IPS-15b (cell line): ENCODE results near the gene RRP1B.
"Not testable (repeated sequence)": the region's sequence is repeated elsewhere in the genome, so short reads cannot be mapped to it uniquely, and the experiment has no call there.

Experiments
- H3K27me3 ChIP-seq: one replicate; pipeline ENCODE4 v1.6.1; 2013; ENCODE audit warnings: low read length; ENCODE audit not compliant: control insufficient read depth, insufficient read depth
- H3K36me3 ChIP-seq: one replicate; pipeline ENCODE4 v1.6.1; 2013; ENCODE audit warnings: low read length; ENCODE audit not compliant: control insufficient read depth, insufficient read depth
- H3K4me1 ChIP-seq: one replicate; pipeline ENCODE4 v1.6.1; 2013; ENCODE audit warnings: mild to moderate bottlenecking, low read length; ENCODE audit not compliant: control insufficient read depth, insufficient read depth
- H3K4me3 ChIP-seq: one replicate; pipeline ENCODE4 v1.5.1; 2013; ENCODE audit warnings: low read depth, low read length
- H3K9ac ChIP-seq: one replicate; pipeline ENCODE4 v1.6.1; 2013; ENCODE audit warnings: low read depth, mild to moderate bottlenecking, low read length
- H3K9me3 ChIP-seq: one replicate; pipeline ENCODE4 v1.6.1; 2013; ENCODE audit warnings: mild to moderate bottlenecking, low read length; ENCODE audit not compliant: control insufficient read depth, insufficient read depth

RRP1B gene

DNA sequence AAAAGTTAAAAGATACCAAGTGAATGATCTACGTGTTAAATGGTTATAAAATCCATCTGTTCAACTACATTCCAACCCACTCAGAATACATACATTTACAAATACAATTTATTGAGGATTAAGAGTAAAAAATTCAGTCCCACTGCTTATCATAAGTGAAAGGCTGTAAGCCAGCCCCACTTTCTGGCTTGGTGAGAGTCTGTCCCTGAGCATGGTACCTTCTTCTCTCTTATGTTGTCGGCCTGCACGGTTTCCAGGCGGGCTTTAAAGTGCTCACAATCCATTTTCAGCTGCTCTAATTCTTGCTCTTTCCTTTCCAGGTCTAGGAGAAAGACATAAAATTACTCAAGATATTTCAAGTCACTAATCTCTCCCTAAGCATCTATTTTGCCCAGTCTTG is 15.3 kb upstream of the RRP1B start:
- Histone ChIP-seq H3K4me1 (peaks cover 5% of the 10 kb centered on the region), H3K36me3 (no peaks in the 10 kb centered on the region)

DNA sequence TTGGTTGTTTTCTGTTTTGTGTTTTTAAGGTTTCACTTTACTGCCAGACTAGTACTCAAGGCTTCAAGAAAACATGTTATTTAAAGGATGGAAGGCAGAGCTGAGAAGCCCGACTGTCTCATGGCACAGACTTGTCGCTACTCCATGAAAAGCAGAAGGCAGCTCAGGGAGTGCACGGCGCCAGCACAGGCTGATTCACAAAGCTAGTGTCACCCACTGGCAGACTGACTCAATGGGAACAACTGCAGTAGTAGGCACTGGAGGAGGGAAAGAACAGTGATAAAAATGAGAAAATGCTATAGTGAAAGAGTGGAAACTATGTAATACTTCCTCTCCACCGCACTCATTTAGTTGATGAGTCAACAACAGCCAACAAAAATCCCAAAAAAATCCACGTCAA is 14.8 kb upstream of the RRP1B start:
- no peaks in the 10 kb centered on the region for H3K9me3 ChIP-seq
- H3K27me3 ChIP-seq, result no peaks in the 10 kb centered on the region
- no peaks in the 10 kb centered on the region for H3K36me3 ChIP-seq
- H3K9ac ChIP-seq, result no peak overlapping the region
- H3K4me1 ChIP-seq, result peaks cover 5% of the 10 kb centered on the region
- no peak overlapping the region for H3K4me3 ChIP-seq

More for the DNA sequence above, 15.3 kb upstream of the RRP1B start:
- Histone ChIP-seq H3K4me3 (no peak overlapping the region), H3K27me3 (no peaks in the 10 kb centered on the region), H3K9ac (no peak overlapping the region), H3K9me3 (no peaks in the 10 kb centered on the region)

DNA sequence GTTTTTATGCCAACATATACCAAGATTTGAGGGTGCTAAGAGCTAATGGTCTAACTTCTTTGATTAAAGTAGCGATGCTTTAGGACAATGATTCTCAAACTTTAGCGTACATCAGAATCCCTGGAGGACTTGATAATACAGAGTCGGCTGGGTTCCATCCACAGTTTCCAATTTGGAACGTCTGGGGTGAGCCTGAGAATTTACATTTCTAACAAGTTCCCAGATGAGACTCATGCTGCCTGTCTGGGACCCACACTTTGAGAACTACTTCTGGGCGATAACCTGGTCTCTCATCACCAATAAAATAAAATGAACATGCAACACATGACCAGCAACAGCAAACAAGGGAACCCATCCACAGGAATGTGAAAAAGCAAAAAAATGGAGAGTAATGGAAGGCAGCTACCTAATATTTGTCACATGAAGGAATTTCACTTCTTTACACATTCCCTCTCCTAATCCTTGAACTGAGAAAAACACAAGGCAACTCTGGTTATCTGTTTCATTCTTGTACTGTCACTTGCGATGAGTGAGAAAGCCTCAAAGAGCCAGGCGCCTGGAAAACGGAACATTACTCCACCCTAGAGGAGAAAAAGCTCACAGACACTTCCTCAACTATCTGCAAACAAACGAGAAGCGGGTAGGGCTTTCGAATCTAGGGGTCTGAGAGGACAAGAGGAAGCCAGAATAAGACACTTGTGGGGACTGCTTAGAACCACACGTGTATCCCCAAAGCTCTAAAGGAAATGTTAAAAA is 14.0 kb upstream of the RRP1B start:
- H3K9ac ChIP-seq, result no peak overlapping the region
- no peak overlapping the region for H3K4me3 ChIP-seq
- no peaks in the 10 kb centered on the region for H3K27me3 ChIP-seq
- H3K36me3 ChIP-seq, result no peaks in the 10 kb centered on the region
- H3K4me1 ChIP-seq, result peaks cover 5% of the 10 kb centered on the region
- no peaks in the 10 kb centered on the region for H3K9me3 ChIP-seq

DNA sequence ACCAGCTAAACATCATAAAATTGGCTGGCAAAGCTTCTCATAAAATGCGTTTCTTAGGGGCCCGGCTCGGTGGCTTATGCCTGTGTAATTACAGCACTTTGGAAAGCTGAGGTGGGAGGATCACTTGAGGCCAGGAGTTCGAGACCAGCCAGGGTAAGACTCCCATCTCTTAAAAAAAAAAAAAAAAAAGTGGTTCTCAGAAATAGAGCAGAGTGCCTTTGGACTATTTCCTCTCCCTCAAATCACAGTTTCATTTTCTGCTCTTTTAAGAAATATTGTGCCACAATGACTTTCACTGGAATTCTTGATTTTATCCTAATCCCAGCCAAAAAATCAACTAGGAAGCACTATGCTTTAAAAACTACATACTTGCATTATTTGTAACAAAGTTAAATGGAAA is 13.4 kb upstream of the RRP1B start:
- Histone ChIP-seq H3K27me3 (no peaks in the 10 kb centered on the region), H3K4me3 (no peak overlapping the region), H3K9me3 (no peaks in the 10 kb centered on the region), H3K4me1 (peaks cover 5% of the 10 kb centered on the region), H3K36me3 (no peaks in the 10 kb centered on the region), H3K9ac (no peak overlapping the region)

DNA sequence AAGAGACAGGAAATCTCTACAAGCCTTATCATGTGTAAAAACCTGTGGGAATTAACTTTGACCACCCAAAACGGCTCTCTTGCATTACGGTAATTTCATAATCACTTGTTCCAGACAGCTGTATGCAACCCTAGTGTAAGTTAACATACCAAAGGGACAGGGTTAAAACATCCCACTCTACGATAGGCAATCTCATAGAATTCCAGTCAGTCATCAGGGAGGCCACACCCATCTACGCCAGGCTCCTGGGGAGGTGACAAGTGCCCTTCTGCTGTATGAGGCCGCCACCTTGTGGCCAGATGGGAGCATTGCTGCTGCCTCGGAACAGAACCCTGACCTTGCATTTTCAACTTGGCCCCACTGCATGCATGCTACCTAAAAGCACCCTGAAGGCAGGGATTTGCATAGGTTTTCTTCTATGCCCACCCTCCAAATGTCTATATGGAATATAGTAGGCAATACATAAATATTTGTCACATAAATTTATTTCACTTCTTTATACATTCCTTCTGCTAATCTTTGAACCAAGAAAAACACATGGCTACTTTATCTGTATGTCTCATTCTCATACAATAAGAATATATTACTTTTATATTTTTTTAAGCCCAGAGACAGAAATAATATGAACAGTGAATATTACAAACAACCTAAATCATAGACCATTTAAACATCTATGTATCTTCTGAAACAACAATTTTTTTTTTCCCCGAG is 12.7 kb upstream of the RRP1B start:
- H3K4me3 ChIP-seq, result no peak overlapping the region
- peaks cover 5% of the 10 kb centered on the region for H3K4me1 ChIP-seq
- H3K9me3 ChIP-seq, result no peaks in the 10 kb centered on the region
- H3K9ac ChIP-seq, result no peak overlapping the region
- H3K27me3 ChIP-seq, result no peaks in the 10 kb centered on the region
- no peaks in the 10 kb centered on the region for H3K36me3 ChIP-seq

DNA sequence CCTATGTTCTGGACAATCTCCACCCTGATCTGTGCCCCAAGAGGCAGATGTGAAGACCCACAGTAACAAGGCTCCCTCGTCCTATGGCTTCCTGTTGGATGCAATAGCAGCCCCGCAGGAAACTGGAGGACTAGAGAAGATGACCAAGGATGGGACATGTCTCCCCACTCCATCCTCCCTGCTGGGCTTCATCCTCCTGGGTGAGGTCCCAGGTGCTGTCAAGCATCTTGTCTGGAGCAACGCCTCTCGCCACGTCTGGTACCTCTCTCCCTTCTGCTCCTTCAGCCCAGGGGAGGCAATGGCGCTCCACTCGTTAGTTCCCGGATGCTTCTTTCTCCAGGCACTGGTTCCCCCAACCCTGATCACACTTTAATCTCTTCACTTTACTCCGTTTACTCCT is 11.2 kb upstream of the RRP1B start:
- Histone ChIP-seq H3K27me3 (no peaks in the 10 kb centered on the region), H3K4me1 (peaks cover 5% of the 10 kb centered on the region), H3K9ac (no peak overlapping the region), H3K9me3 (no peaks in the 10 kb centered on the region), H3K36me3 (no peaks in the 10 kb centered on the region), H3K4me3 (no peak overlapping the region)

DNA sequence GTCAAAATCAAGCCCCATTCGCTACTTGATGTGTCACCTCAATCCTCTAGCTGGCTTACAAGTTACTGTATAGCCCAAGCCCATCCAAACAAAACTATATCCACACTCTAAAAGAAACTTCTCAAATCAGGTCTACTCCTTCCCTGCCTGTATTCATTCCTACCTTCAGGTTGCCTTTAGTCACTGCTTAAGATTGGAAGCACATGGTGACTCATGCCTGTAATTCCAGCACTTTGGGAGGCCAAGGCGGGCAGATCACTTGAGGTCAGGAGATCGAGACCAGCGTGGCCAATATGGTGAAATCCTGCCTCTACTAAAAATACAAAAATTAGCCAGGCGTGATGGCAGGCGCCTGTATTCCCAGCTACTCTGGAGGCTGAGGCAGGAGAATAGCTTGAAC is 7.4 kb upstream of the RRP1B start:
- not testable (repeated sequence) for H3K36me3 ChIP-seq, H3K9me3 ChIP-seq, H3K4me1 ChIP-seq, H3K4me3 ChIP-seq, H3K27me3 ChIP-seq, H3K9ac ChIP-seq

DNA sequence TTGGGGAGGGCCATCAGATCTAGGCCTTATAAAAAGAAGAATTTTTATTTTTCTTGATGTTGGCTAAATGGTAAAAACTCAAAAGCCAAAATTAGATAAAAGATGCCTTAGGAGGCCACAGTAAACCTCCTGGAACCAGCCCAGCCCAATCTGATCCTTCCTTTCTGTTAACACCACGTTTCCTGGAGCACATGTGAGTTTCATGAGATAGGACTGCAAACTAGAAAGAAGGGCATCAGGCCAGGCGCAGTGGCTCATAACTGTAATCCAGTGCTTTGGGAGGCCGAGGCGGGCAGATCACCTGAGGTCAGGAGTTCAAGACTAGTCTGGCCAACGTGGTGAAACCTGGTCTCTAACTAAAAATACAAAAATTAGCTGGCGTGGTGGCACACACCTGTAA is 6.7 kb upstream of the RRP1B start:
- H3K4me1 ChIP-seq, result no peaks in the 10 kb centered on the region
- H3K4me3 ChIP-seq, result no peak overlapping the region
- H3K9me3 ChIP-seq, result no peaks in the 10 kb centered on the region
- H3K9ac ChIP-seq, result no peak overlapping the region
- no peaks in the 10 kb centered on the region for H3K36me3 ChIP-seq
- H3K27me3 ChIP-seq, result no peaks in the 10 kb centered on the region

DNA sequence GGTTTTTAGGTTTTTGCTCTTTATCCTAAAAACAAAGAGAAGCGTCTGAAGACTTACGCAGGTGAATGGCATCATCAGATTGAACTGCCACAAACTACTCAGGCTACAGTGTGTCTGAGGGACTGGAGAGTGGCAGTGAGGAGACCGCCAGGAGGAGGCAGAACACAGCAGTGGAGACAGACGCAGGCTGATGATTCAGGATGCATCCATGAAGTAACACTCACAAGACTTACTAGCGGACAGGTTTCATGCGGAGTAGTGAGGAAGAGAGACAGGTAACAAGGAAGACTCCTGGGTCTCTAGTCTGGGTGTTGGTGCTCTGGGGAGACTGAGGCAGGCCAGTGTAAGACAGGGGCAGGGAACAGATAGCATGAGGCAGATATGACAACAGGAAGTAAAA is 5.7 kb upstream of the RRP1B start:
- Histone ChIP-seq H3K4me3 (no peak overlapping the region), H3K27me3 (no peaks in the 10 kb centered on the region), H3K4me1 (no peaks in the 10 kb centered on the region), H3K9me3 (no peaks in the 10 kb centered on the region), H3K9ac (no peak overlapping the region), H3K36me3 (no peaks in the 10 kb centered on the region)

DNA sequence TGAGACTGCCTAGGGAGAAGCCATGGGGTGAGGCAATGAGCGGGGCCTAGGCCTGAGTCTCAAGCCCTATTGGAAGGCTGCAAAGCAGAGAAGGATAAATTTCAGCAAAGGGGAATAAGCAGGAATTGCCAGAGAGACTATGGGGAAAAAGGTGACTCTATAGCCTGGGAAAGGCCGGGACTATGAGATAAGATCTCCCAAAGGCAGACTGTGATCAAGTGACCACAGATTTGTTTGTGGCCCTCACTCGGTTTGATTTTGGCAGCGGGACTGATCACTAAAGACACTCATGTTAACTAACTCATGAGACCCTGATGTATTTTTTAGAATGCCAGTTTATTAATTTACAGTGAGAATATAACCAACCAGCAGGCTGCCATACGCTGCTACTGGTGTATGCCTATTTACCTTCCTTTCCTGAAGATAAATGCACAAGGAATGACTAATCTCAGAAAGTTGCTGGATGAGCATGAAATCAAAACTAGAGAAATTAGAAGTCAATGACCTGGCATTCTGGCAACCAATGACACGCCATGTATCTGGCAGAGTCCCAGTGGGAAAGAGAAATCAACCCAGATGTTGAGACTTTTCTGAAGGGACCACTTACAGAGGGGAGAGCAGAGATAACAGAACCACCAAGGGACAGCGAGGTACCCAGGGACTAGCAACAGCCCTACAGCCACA is 4.4 kb upstream of the RRP1B start:
- Histone ChIP-seq H3K36me3 (no peaks in the 10 kb centered on the region), H3K4me3 (no peak overlapping the region), H3K9me3 (no peaks in the 10 kb centered on the region), H3K9ac (no peak overlapping the region), H3K27me3 (no peaks in the 10 kb centered on the region), H3K4me1 (no peaks in the 10 kb centered on the region)

DNA sequence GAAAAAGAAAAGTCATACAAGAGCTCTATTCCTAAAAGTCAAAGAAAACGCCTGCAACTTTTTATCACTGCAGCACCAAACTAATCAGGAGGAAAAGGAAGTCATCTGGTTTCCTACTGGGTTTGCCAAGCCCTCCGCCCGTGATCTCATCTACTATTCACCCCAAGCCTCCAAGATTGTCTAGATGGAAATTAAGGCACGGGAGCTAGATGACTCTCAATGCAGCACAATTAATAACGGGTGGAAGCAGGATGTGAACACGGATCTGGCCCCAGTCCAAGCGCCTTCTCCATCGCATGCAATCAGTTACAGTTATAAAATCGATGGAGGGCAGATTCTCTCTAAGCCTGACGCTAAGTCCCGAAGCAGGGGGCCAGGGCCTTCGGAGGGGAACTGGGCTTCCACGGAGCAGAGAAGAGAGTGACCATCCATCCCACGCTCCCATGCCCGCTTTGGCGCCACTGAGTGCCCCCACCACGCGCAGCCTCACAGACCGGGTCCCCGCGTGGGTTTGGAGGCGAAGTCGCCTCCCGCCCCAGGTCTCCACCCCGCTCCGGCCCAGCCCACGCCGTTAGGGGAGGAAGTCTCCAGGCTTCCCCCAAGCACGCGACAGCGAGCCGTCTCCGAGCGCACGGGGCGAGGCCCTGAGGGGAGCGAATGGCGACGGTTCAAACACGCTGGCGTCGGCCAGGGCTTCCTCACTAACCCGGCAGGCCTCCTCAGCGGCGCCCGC is 1.8 kb upstream of the RRP1B start:
- Histone ChIP-seq H3K27me3 (no peaks in the 10 kb centered on the region), H3K4me3 (no peak overlapping the region), H3K9me3 (no peaks in the 10 kb centered on the region), H3K36me3 (no peaks in the 10 kb centered on the region), H3K4me1 (peaks cover 5% of the 10 kb centered on the region), H3K9ac (no peak overlapping the region)
